Left lobe of liver (tissue), 2 donors: ENCODE measurements around the gene DNHD1. TPM values are rescaled to one million over a fixed set of nuclear protein-coding genes. Genes with fewer than 3 reads are reported as not detected.

Source experiments
- ATAC-seq: fragments of 200-7000 bp; cut with Tn5 transposase; one replicate; pipeline ENCODE4 v1.9.1; 2020; ENCODE audit warnings: mild to moderate bottlenecking, moderate library complexity
- DNase-seq: peaks from one replicate; pipeline ENCODE4 v3.0.0-alpha.2; 2020; ENCODE audit warnings: low spot score
- total RNA-seq: library from RNA; stranded (reverse); gene quantifications from one replicate; pipeline ENCODE4 v1.2.1, GENCODE V29; 2021
- donor health status: DM: no; HTN: no; CAD: no; lungs with moderate emphysema.
- donor health status: DM: no; HTN: yes; CAD: no.

DNHD1 gene
- total RNA-seq, 1 donor from 2014 or later: 10.1 TPM

DNA sequence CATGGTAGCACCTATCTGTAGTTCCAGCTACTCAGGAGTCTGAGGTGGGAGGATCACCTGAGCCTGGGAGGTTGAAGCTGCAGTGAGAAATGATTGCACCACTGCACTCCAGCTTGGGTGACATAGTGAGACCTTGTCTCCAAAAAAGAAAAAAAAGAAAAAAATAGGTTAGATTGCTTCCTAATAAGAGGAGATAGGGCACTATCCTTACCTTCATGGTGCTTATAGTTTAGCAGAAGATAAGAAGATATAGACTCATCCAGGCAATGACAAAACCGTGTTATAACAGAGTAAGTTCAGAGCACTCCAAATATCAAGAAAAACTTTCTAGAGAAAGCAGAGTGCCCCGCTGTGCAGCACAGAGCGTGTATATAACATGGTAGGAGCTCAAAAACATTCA lies 64.2 kb downstream of the DNHD1 start:
- DNase-seq (no peak), ATAC-seq (no peak)

DNA sequence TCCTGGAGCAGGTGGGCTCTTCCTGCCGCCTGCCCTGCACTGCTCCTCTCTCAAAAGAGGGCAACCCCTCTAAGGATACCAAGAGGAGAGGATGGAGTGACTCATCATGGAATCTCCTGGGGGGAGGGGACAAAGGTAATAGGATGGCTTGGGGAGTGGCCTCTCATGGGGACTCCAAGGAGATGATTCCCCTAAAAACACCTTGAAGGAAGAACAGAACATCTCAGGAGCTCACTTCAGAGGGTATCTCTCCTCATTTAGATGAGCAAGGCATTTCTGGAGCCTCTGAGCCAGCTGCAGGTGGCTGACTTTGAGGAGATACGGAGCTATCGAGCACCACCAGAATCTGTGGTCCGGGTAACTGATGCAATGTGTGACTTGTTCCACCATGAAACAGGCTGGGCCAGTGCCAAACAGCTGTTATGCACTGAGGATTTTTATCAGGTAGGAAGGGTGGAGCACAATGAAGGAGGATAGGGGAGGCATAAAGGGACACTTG lies 66.1 kb downstream of the DNHD1 start:
- ATAC-seq (no peak), DNase-seq (no peak)

DNA sequence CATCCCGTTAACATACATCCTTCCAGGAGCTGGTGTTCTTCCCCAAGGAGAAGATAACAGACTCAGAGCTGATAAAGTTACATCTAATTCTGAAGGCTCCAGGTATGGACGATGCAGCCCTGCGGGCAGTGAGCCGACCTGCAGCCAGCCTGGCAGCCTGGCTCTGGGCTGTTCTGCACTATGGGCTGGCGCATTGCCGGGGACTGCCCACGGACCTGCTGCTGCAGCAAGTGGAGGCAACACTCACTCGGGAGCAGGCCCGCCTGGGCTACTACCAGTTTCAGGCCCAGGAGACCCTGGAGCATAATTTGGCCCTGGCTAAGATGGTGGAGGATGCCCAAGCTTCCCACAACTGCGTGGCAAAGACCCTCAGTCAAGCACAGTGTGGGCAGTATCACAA lies 66.6 kb downstream of the DNHD1 start:
- no peak for DNase-seq

DNA sequence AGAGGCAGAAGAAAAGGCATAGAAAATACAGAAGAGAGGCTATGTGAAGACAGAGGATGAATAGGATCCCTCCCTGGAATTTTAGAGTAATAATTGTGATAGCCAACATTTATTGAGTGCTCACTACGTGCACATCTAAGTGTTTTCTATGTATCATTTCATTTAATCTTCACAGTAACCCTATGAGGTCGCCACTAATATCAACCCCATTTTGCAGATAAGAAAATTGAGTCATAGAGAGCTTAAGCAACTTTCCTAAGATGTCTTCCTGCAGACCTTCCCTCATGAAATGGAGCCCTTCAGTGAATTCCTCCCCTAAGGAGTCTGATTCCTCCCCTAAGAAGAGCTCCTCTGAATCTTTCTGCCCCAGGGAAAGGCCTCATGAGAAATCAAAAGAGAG lies 68.2 kb downstream of the DNHD1 start:
- ATAC-seq (no peak), DNase-seq (no peak)

More for the DNA sequence above, 66.6 kb downstream of the DNHD1 start:
- no peak for ATAC-seq

DNA sequence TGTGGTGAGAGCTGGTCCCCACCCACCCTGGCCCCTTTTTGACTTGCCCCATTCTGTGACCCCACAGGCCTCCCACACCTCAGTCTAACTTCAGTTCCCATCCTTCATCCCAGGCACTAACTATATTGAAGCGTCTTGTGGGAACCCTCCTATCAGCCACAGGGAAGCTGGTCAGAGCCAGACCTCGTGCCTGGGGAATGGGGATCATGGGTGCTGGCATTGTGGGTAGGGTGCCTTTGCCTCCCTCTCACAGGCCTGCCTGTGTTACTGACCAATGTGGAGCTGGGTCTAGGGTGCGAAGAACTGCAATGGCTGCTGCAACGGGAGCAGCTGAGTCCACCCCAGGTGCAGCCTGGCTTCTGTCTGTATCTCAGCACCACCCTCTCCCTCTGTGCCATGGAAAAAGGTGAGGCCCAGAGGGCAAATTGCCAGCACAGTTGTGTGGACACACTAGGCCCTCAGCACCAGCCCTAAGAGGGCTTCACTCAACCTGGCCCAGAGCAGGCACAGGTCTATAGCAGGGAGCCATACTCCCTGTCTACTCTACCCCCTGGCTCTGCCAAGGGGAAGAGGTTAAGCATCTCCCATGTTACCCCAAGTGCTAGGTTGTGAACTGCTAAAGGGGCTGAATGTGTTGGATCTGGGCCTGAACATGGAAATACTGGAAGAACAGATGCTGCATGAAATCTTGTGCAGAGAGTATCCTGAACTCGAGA lies 69.1 kb downstream of the DNHD1 start:
- no peak for ATAC-seq
- no peak for DNase-seq

- ATAC-seq (peak; percentile 80), DNase-seq (peak; percentile 91)
These were observed 69.8 kb downstream of the DNHD1 start for GRCh38 chr11:6566704-6567370.

DNA sequence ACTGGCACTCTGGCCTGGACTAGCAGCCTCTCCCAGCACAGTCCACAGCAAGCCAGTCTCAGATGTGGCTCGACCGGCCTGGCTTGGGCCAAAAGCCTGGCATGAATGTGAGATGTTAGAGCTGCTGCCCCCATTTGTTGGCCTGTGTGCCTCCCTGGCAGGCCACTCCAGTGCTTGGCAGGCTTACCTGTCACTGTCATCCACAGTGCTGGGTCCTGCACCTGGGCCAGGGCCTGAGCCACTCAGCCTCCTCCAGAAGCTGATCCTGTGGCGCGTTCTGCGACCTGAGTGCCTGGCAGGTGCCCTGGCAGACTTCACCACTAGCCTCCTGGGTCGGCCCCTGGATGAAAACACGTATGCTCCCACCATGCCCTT lies 70.3 kb downstream of the DNHD1 start:
- no peak for ATAC-seq
- no peak for DNase-seq

GRCh38 chr11:6568191-6568918 lies 71.3 kb downstream of the DNHD1 start:
- DNase-seq (peak; percentile 88), ATAC-seq (peak; percentile 56)

DNA sequence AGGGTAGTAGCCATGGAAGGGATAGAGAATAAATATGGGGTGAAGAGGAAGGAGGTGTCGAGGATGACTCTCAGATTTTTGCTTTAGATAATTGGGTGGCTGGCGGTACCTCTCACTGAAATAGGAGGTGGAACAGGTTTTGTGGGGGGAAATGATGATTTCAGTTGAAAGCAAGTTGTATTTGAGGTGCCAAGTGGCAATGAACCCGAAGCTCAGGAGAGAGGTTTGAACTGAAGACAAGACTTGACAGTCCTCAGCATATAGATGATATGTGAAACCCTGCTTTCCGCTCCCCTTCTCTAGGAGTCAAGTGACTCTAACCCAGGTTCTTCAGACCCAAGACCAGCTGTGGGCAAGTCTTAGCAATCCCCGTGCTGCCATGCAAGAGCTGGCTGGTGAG lies 72.6 kb downstream of the DNHD1 start:
- ATAC-seq (no peak), DNase-seq (no peak)

- DNase-seq (no peak), ATAC-seq (no peak)
These were observed 73.8 kb downstream of the DNHD1 start for GRCh38 chr11:6570691-6571427.

GRCh38 chr11:6571434-6572008 lies 74.4 kb downstream of the DNHD1 start:
- DNase-seq (no peak), ATAC-seq (no peak)

- ATAC-seq: no peak
These were observed 75.1 kb downstream of the DNHD1 start for GRCh38 chr11:6572215-6572614.

DNA sequence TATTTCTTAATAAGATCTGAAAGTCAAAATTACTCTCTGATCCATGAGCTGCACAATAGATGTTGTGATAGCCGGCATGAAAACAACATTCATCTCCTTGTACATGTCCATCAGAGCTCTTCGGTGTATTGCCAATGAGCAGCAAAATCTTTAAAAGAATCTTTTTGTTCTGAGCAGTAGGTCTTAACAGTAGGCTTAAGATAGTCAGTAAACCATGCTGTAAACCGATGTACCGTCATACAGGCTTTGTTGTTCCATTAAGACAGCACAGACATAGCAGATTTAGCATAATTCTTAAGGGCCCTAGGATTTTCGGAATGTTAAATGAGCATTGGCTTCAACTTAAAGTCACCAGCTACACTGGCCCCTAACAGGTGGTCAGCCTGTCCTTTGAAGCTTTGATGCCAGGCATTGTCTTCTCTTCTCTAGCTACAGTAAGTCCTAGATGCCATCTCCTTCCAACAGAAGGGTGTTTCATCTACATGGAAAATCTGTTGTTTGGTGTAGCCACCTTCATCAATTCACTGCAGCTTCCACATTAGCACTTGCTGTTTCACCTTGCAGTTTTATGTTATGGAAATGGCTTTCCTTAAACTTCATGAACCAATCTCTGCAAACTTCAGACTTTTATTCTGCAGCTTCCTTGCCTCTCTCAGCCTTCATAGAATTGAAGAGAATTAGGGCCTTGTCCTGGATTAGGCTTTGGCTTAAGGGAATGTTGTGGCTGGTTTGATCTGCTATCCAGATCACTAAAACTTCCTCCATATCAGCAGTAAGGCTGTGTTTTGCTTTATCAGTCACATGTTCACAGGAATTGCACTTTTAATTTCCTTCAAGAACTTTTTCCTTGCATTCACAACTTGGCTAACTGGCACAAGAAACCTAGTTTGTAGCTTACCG lies 78.0 kb downstream of the DNHD1 start:
- no peak for ATAC-seq

More at GRCh38 chr11:6572215-6572614, 75.1 kb downstream of the DNHD1 start:
- no peak for DNase-seq

GRCh38 chr11:6576471-6577373 lies 79.6 kb downstream of the DNHD1 start:
- DNase-seq (no peak), ATAC-seq (peak; percentile 34)

More for the DNA sequence above, 78.0 kb downstream of the DNHD1 start:
- DNase-seq: no peak

DNA sequence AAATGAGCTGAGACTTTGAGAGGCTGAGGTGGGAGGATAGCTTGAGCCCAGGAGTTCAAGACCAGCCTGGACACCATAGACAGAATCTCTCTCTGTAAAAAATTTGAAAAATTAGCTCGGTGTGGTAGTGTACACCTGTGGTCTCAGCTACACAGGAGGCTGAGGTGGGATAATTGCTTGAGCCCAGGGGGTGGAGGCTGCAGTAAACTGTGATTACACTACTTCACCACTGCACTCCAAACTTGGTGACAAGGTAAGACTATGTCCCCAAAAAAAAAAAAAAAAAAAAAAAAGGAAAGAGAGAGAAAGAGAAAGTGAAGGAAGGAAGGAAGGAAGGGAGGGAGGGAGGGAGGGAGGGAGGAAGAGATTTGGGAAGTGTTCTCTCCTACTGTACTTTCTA lies 81.1 kb downstream of the DNHD1 start:
- ATAC-seq: no peak
- DNase-seq: no peak

DNA sequence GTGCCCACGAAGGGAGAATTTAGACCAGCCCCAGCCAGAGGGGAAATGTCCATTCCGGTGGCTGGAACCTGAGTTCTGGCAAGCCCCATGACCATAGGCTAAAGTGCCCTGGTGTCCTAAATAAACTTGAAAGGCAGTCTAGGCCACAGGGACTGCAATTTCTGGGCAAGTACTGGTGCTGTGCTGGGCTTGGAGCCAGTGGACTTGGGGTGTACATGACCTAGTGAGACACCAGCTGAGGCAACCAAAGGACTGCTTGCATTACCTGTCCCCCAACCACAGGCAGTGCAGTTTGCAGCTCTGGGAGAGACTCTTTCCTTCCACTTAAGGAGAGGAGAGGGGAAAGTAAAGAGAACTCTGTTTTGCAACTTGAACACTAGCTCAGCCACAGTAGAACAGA lies 82.6 kb downstream of the DNHD1 start:
- no peak for DNase-seq
- no peak for ATAC-seq

DNA sequence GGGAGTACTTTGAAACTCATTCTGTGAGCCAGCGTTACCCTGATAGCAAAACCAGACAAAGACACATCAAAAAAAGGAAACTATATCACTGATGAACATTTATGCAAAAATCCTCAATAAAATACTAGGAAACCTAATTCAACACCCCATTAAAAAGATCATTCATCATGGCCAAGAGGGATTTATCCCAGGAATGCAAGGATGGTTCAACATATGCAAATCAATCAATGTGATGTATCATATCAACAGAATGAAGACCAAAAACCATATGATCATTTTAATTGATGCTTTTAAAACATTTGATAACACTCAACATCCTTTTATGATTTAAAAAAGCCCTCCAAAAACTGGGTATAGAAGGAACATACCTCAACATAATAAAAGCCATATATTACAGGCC lies 86.5 kb downstream of the DNHD1 start:
- DNase-seq (no peak), ATAC-seq (no peak)

- ATAC-seq (no peak), DNase-seq (no peak)
These were observed 87.4 kb downstream of the DNHD1 start for GRCh38 chr11:6584528-6584927.
